ENCODE results near the gene CAPRIN1. TPM values are rescaled to one million over a fixed set of nuclear protein-coding genes. Genes with fewer than 3 reads are reported as not detected.

The CAPRIN1 gene
- total RNA-seq, 3 donors from 2014 or later (not counting 1 experiment from before 2014, with no cell fraction given), result 118 to 158 (median 137) TPM

- H3K36me3 Mint-ChIP-seq, result peaks cover 16% of the 10 kb centered on the region
- peaks cover 36 to 37% of the 10 kb centered on the region in 2 donors for H3K4me1 Mint-ChIP-seq
- peak overlapping the region; percentile 10 to 69 for H3K27ac Mint-ChIP-seq
- peaks cover 69% of the 10 kb centered on the region for H3K36me3 ChIP-seq (ENCODE audit: control insufficient read depth, insufficient read depth, low read length)
- H3K9me3 Mint-ChIP-seq, result no peaks in the 10 kb centered on the region
- no peaks in the 10 kb centered on the region for H3K9me3 ChIP-seq (ENCODE audit: control insufficient read depth, insufficient read depth, low read length)
- H3K27me3 ChIP-seq (ENCODE audit: control insufficient read depth, insufficient read depth, low read length), result no peaks in the 10 kb centered on the region
- no peaks in the 10 kb centered on the region for H3K27me3 Mint-ChIP-seq (ENCODE audit: low read depth in 2 of 2)
- TF ChIP-seq CTCF (IDR thresholded peaks at IDR 0.05), result no peak
- peaks cover 14% of the 10 kb centered on the region for H3K4me1 ChIP-seq (ENCODE audit: control insufficient read depth, insufficient read depth, low read length)
- DNase-seq (no peak), ATAC-seq (no peak)
- intact Hi-C loops (cut with micrococcal nuclease), result loop anchor here (5.0 kb wide), 1 partner anchor 77 kb away; no protein-coding TSS in a partner anchor
- no peak overlapping the region for H3K27ac ChIP-seq (ENCODE audit: low read length)
- H3K4me3 ChIP-seq (ENCODE audit: low read length), result no peak overlapping the region
- no peak overlapping the region for H3K4me3 Mint-ChIP-seq
- WGBS (ENCODE audit: insufficient coverage), result 49% methylated on average over 4 of the region's 4 CpGs
These were observed 22.9 kb downstream of the CAPRIN1 start for GRCh38 chr11:34074391-34074790.

GRCh38 chr11:34075178-34075820 is 23.8 kb downstream of the CAPRIN1 start:
- DNase-seq (no peak), ATAC-seq (no peak)
- Mint-ChIP-seq H3K9me3 (no peaks in the 10 kb centered on the region), H3K27ac (peak overlapping the region; percentile 2 to 10), H3K27me3 (ENCODE audit: low read depth in 2 of 2) (no peaks in the 10 kb centered on the region), H3K4me1 (peaks cover 30 to 35% of the 10 kb centered on the region in 2 donors), H3K36me3 (peaks cover 19% of the 10 kb centered on the region), H3K4me3 (no peak overlapping the region)
- H3K27ac ChIP-seq (ENCODE audit: low read length), result no peak overlapping the region
- TF ChIP-seq CTCF (IDR thresholded peaks at IDR 0.05), result no peak
- intact Hi-C loops (cut with micrococcal nuclease), result no loop called here
- H3K36me3 ChIP-seq (ENCODE audit: control insufficient read depth, insufficient read depth, low read length), result peaks cover 76% of the 10 kb centered on the region
- H3K4me3 ChIP-seq (ENCODE audit: low read length), result no peak overlapping the region
- H3K27me3 ChIP-seq (ENCODE audit: control insufficient read depth, insufficient read depth, low read length), result no peaks in the 10 kb centered on the region
- peaks cover 12% of the 10 kb centered on the region for H3K4me1 ChIP-seq (ENCODE audit: control insufficient read depth, insufficient read depth, low read length)
- no peaks in the 10 kb centered on the region for H3K9me3 ChIP-seq (ENCODE audit: control insufficient read depth, insufficient read depth, low read length)
- no CpG with 5 or more reads among the region's 2 CpGs for WGBS (ENCODE audit: insufficient coverage)

- TF ChIP-seq CTCF (IDR thresholded peaks at IDR 0.05), result no peak
- Histone ChIP-seq H3K27ac (ENCODE audit: low read length) (no peak overlapping the region), H3K9me3 (ENCODE audit: control insufficient read depth, insufficient read depth, low read length) (no peaks in the 10 kb centered on the region), H3K27me3 (ENCODE audit: control insufficient read depth, insufficient read depth, low read length) (no peaks in the 10 kb centered on the region), H3K36me3 (ENCODE audit: control insufficient read depth, insufficient read depth, low read length) (peaks cover 86% of the 10 kb centered on the region), H3K4me3 (ENCODE audit: low read length) (no peak overlapping the region), H3K4me1 (ENCODE audit: control insufficient read depth, insufficient read depth, low read length) (no peaks in the 10 kb centered on the region)
- 89% methylated on average over 3 of the region's 4 CpGs for WGBS (ENCODE audit: insufficient coverage)
- Mint-ChIP-seq H3K27me3 (ENCODE audit: low read depth in 2 of 2) (no peaks in the 10 kb centered on the region), H3K9me3 (no peaks in the 10 kb centered on the region), H3K4me1 (peaks cover 18 to 19% of the 10 kb centered on the region in 2 donors), H3K27ac (no peak overlapping the region), H3K36me3 (peaks cover 29% of the 10 kb centered on the region), H3K4me3 (no peak overlapping the region)
- intact Hi-C loops (cut with micrococcal nuclease), result no loop called here
- DNase-seq (no peak), ATAC-seq (no peak)
These were observed 29.1 kb downstream of the CAPRIN1 start for GRCh38 chr11:34080609-34081008.

- peaks cover 19% of the 10 kb centered on the region for H3K36me3 Mint-ChIP-seq
- H3K27me3 ChIP-seq (ENCODE audit: control insufficient read depth, insufficient read depth, low read length), result no peaks in the 10 kb centered on the region
- H3K9me3 Mint-ChIP-seq, result no peaks in the 10 kb centered on the region
- H3K9me3 ChIP-seq (ENCODE audit: control insufficient read depth, insufficient read depth, low read length), result no peaks in the 10 kb centered on the region
- H3K27ac Mint-ChIP-seq, result peak overlapping the region; percentile 9 to 13
- H3K4me1 ChIP-seq (ENCODE audit: control insufficient read depth, insufficient read depth, low read length), result no peaks in the 10 kb centered on the region
- DNase-seq, result no peak
- H3K4me1 Mint-ChIP-seq, result peaks cover 10 to 18% of the 10 kb centered on the region in 2 donors
- H3K36me3 ChIP-seq (ENCODE audit: control insufficient read depth, insufficient read depth, low read length), result peaks cover 78% of the 10 kb centered on the region
- H3K27me3 Mint-ChIP-seq (ENCODE audit: low read depth in 2 of 2), result no peaks in the 10 kb centered on the region
- no peak overlapping the region for H3K27ac ChIP-seq (ENCODE audit: low read length)
- intact Hi-C loops (cut with micrococcal nuclease), result loop anchor here (5.0 kb wide), 1 partner anchor 32 kb away; the partner anchor contains the start of gene CAPRIN1
- H3K4me3 ChIP-seq (ENCODE audit: low read length), result no peak overlapping the region
- no peak for ATAC-seq
- no peak overlapping the region for H3K4me3 Mint-ChIP-seq
- TF ChIP-seq CTCF (IDR thresholded peaks at IDR 0.05), result no peak
- 88% methylated on average over 2 of the region's 2 CpGs for WGBS (ENCODE audit: insufficient coverage)
These were observed 33.1 kb downstream of the CAPRIN1 start for GRCh38 chr11:34084637-34085036.
